Activated CD4-positive, alpha-beta T cell treated with anti-CD3 and anti-CD28 coated beads, Interleukin-2, amount 10 ng/mL, durations not matched to agents 7 days and 5 days (primary cell): Measurements from ENCODE around the gene MCM9. TPM values are rescaled to one million over a fixed set of nuclear protein-coding genes. Genes with fewer than 3 reads are reported as not detected.

Experiments
- CTCF ChIA-PET: fragments of 350-600 bp; sonication (Branson Sonifier 250); formaldehyde crosslinking; loops from one replicate; lab custom pipeline; 2021; ENCODE audit warnings: antibody characterized with exemption; lab: Charles Lee
- POLR2A ChIA-PET: fragments of 350-600 bp; sonication (Branson Sonifier 250); formaldehyde crosslinking; loops from one replicate; lab custom pipeline; 2021; ENCODE audit warnings: antibody characterized with exemption; lab: Charles Lee
- DNase-seq: peaks from one replicate; pipeline ENCODE4 v3.0.0-alpha.2; 2020
- H3K27ac Mint-ChIP-seq: one replicate; pipeline ENCODE4 v1.8.0; 2021; ENCODE audit warnings: mild to moderate bottlenecking, moderate library complexity, mixed read lengths
- H3K27me3 Mint-ChIP-seq: one replicate; pipeline ENCODE4 v1.8.0; 2021; ENCODE audit warnings: mixed read lengths
- H3K36me3 Mint-ChIP-seq: one replicate; pipeline ENCODE4 v1.8.0; 2021; ENCODE audit warnings: low read depth, mixed read lengths
- H3K4me1 Mint-ChIP-seq: one replicate; pipeline ENCODE4 v1.8.0; 2021; ENCODE audit warnings: mixed read lengths
- H3K4me3 Mint-ChIP-seq: one replicate; pipeline ENCODE4 v1.8.0; 2021; ENCODE audit warnings: mild to moderate bottlenecking, moderate library complexity, mixed read lengths
- H3K9me3 Mint-ChIP-seq: one replicate; pipeline ENCODE4 v1.8.0; 2021; ENCODE audit warnings: mixed read lengths
- total RNA-seq, 2 experiments: library from RNA; stranded (reverse); gene quantifications; one replicate each; pipeline ENCODE4 v1.2.3, GENCODE V29; 2021

The MCM9 gene
- total RNA-seq, 2 experiments from 2014 or later: 19.9 to 21.2 TPM

DNA sequence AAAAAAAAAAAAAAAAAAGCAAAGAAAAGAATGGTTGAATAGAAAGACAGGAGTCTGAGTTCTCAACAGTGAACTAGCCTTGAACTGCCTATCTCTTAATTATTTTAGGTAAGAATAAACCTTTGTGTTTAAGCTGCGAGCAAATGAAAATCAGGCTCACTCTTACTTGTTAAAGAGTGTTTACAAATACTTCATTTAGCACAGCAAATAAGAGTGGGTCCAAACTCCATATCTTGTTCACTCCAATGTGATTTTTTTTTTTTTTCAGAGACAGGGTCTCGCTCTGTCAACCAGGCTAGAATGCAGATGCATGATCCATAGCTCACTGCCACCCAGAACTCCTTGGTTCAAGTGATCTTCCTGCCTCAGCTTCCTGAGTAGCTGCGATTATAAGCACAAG, 11.9 kb downstream of the MCM9 start:
- peaks cover 60% of the 10 kb centered on the region for H3K36me3 Mint-ChIP-seq
- H3K27me3 Mint-ChIP-seq: no peaks in the 10 kb centered on the region
- CTCF ChIA-PET: no interaction called here
- H3K4me3 Mint-ChIP-seq: no peak overlapping the region
- peaks cover 2% of the 10 kb centered on the region for H3K4me1 Mint-ChIP-seq
- no peak for DNase-seq
- no peaks in the 10 kb centered on the region for H3K9me3 Mint-ChIP-seq
- POLR2A ChIA-PET: no interaction called here
- no peak overlapping the region for H3K27ac Mint-ChIP-seq

DNA sequence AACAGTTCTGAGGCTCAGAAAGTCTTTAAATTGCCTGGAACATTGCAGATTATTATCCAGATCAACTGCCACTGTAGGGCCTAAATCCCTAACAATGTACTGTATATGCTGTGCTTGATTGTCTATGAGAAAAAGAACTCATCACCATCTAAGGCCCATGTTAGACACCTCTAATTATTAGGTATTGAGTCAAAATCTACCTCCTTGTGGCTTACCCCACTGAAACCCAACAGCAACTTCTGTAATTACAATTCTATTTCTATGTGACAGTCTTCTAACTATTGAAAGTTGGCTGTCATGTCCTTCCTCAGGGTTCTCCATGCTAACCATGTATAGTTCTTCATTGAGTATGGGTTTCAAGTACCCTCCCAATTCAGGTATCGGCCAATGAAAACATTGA, 13.9 kb downstream of the MCM9 start:
- ChIA-PET CTCF (interaction anchor here (0.6 to 1.2 kb wide), 3 partner anchors 8 to 24 kb away, joined by 3 to 5 read pairs (median 3); no protein-coding TSS in a partner anchor), POLR2A (no interaction called here)
- H3K27me3 Mint-ChIP-seq: no peaks in the 10 kb centered on the region
- no peak overlapping the region for H3K27ac Mint-ChIP-seq
- peaks cover 2% of the 10 kb centered on the region for H3K4me1 Mint-ChIP-seq
- no peaks in the 10 kb centered on the region for H3K9me3 Mint-ChIP-seq
- DNase-seq: no peak
- peaks cover 51% of the 10 kb centered on the region for H3K36me3 Mint-ChIP-seq
- H3K4me3 Mint-ChIP-seq: no peak overlapping the region

DNA sequence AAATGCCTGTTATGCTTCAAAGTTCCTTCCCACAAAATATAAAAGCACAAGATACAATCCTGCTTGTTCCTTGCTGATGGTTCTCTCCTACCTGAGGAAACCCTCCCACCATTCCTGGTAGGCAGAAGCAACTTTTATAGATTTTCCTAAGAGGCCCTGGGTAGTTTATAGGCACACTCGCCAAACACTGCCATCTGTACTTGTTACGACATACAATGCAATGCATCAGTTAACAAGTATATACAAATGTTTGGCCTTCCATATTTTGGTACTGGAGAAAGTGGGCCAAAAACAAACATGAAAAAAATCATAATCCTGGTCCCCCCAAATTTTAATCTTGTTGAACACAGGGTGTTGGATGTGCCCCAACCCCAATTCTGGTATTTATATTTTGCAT, 16.6 kb downstream of the MCM9 start:
- Mint-ChIP-seq H3K4me3 (no peak overlapping the region), H3K4me1 (no peaks in the 10 kb centered on the region), H3K9me3 (no peaks in the 10 kb centered on the region), H3K36me3 (peaks cover 62% of the 10 kb centered on the region), H3K27ac (no peak overlapping the region), H3K27me3 (no peaks in the 10 kb centered on the region)
- no peak for DNase-seq
- POLR2A ChIA-PET: no interaction called here
- CTCF ChIA-PET: interaction anchor here (1.6 to 3.0 kb wide), 2 partner anchors 14 to 21 kb away, joined by 5 to 7 read pairs; no protein-coding TSS in a partner anchor

DNA sequence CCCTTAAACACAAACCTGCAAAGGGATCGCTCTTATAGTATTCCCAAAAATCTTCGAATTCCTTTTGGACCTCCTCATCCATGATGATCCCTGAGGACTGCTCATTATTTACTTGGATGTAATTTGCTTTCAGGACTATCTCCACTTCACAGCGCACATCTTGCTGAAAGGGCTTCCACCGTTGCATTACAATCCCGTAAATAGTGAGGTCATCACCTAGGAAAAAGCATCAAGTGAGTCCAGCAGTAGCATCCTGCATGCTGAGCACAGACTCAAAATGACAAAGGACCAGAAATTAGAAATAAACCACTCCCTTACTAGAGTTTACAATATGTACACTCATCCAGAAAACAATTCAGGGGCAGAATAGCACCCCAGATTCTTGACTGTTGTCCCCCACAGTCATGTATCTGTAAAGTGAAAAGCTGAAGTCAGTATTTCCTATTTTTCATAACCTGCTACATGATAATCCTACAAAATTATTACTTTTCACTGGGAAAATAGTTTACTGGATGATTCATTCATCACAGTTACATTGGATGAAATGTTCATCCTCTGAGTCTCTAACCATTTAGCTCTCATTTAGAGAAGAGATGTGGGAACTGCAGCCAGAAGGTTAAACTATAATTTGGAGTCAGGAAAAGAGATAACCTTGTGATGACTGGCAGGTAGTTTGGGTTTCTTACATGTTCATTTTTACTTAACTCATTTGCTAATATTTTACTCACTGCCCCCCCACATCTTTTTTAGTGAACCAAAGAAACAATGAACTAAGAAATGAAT, 17.2 kb downstream of the MCM9 start:
- no peaks in the 10 kb centered on the region for H3K4me1 Mint-ChIP-seq
- CTCF ChIA-PET: interaction anchor here (1.6 to 3.0 kb wide), 2 partner anchors 13 to 21 kb away, joined by 5 to 7 read pairs; no protein-coding TSS in a partner anchor
- H3K9me3 Mint-ChIP-seq: no peaks in the 10 kb centered on the region
- no peak overlapping the region for H3K27ac Mint-ChIP-seq
- H3K36me3 Mint-ChIP-seq: peaks cover 65% of the 10 kb centered on the region
- POLR2A ChIA-PET: no interaction called here
- DNase-seq: no peak
- H3K27me3 Mint-ChIP-seq: no peaks in the 10 kb centered on the region
- no peak overlapping the region for H3K4me3 Mint-ChIP-seq

DNA sequence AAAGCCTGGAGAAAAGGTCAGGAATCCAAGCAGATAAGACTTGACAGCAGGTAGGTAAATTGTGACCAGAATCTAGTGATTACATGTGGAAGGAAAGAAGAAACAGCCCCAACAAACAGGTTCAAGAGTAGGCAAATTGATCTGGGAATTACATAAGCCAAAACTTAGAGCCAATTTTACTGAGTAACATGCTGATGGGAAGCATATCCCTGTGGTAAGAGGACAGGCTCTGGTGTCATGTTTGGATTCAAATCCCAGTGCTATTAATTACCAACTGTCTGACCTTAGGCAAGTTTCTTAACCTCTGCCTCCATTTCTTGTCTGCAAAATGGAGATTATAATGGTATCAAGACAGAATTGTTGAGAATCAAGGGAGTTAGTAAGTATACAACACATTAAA, 20.4 kb downstream of the MCM9 start:
- H3K9me3 Mint-ChIP-seq: no peaks in the 10 kb centered on the region
- no peak for DNase-seq
- CTCF ChIA-PET: no interaction called here
- no peak overlapping the region for H3K4me3 Mint-ChIP-seq
- H3K36me3 Mint-ChIP-seq: peaks cover 54% of the 10 kb centered on the region
- no peak overlapping the region for H3K27ac Mint-ChIP-seq
- H3K4me1 Mint-ChIP-seq: no peaks in the 10 kb centered on the region
- no peaks in the 10 kb centered on the region for H3K27me3 Mint-ChIP-seq
- POLR2A ChIA-PET: no interaction called here

DNA sequence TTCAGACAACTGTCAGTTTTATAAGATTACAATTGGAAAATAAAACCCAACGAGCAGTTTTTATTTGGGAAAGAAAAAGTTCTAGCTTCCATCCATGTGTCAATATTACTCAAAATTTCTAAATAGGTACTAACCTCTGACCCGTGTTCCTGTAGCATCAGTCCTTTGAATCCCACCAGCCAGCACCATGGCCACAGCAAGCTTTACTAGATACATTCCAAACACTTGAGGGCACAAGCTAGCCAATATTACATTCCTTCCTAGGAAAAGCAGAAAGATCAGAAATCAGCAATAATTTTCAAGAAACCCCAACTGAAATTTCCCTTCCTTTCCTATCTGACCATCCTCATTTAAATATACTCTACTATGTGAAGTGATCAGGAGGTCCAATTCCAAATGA, 21.8 kb downstream of the MCM9 start:
- H3K4me1 Mint-ChIP-seq: no peaks in the 10 kb centered on the region
- no peaks in the 10 kb centered on the region for H3K27me3 Mint-ChIP-seq
- H3K4me3 Mint-ChIP-seq: no peak overlapping the region
- ChIA-PET CTCF (interaction anchor here (1.3 to 1.6 kb wide), 3 partner anchors 8 to 17 kb away, joined by 3 to 5 read pairs (median 3); no protein-coding TSS in a partner anchor), POLR2A (no interaction called here)
- no peak for DNase-seq
- H3K9me3 Mint-ChIP-seq: no peaks in the 10 kb centered on the region
- no peak overlapping the region for H3K27ac Mint-ChIP-seq
- H3K36me3 Mint-ChIP-seq: peaks cover 56% of the 10 kb centered on the region

DNA sequence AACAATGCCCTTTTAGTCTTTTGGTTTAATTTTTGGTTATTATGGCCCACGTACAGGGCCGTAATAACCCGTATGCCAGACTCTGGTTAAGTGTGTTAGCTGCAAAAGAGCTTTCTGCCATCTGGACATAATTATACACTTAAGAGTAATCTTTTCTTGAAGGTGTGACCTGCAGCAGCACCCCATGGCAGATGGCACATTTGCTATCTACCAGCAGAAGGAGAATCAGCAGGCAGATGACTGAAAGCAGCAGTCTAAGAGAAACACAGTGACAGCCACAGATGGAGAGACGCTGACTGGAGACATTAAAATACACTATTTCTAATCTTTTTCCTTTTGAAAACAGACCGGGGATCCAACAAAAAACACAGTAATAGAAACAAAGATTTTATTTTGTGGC, 22.3 kb downstream of the MCM9 start:
- POLR2A ChIA-PET: no interaction called here
- H3K4me1 Mint-ChIP-seq: no peaks in the 10 kb centered on the region
- CTCF ChIA-PET: interaction anchor here (1.3 to 1.6 kb wide), 3 partner anchors 9 to 17 kb away, joined by 3 to 5 read pairs (median 3); no protein-coding TSS in a partner anchor
- no peaks in the 10 kb centered on the region for H3K27me3 Mint-ChIP-seq
- no peak overlapping the region for H3K4me3 Mint-ChIP-seq
- peaks cover 59% of the 10 kb centered on the region for H3K36me3 Mint-ChIP-seq
- H3K9me3 Mint-ChIP-seq: no peaks in the 10 kb centered on the region
- no peak overlapping the region for H3K27ac Mint-ChIP-seq
- DNase-seq: no peak

DNA sequence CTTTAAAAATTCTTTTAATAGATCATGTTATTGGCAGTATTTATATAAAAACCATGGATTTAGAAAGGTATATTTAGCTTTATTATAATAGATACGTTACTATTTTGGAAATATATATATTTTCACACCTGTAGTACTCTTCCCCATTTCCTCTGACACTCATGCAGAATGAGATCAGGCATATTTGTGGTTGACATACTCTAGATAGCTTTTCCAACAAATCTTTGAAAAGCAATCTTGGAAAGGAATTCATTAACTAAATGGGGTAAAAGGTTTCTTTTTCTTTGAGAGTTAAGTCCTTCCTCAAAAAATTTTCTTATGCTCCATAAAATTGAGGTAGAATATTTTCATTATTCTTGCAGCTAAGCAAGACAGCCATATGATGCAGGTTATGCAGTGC, 26.5 kb downstream of the MCM9 start:
- Mint-ChIP-seq H3K36me3 (peaks cover 71% of the 10 kb centered on the region), H3K4me1 (peaks cover 16% of the 10 kb centered on the region), H3K4me3 (no peak overlapping the region), H3K27ac (no peak overlapping the region), H3K9me3 (no peaks in the 10 kb centered on the region), H3K27me3 (no peaks in the 10 kb centered on the region)
- POLR2A ChIA-PET: interaction anchor here (0.5 kb wide), 1 partner anchor 20 kb away, joined by 3 read pairs; no protein-coding TSS in a partner anchor
- DNase-seq: no peak
- CTCF ChIA-PET: no interaction called here

DNA sequence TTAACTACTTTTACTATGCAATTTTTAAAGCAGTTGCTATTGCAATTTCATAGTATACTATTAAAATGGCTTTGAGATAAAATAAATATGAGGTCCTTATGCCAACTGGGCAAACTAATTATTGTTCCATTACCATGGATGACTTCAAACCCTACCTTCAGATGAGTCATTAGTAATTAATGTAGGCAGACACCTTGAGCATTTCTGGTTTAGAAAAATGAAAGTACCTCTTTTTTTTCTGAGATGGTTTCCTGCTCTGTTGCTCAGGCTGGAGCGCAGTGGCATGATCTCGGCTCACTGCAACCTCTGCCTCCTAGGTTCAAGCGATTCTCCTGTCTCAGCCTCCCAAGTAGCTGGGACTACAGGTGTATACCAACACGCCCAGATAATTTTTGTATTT, 29.1 kb downstream of the MCM9 start:
- POLR2A ChIA-PET: no interaction called here
- CTCF ChIA-PET: no interaction called here
- DNase-seq: no peak
- H3K4me1 Mint-ChIP-seq: peaks cover 36% of the 10 kb centered on the region
- H3K36me3 Mint-ChIP-seq: peaks cover 74% of the 10 kb centered on the region
- no peaks in the 10 kb centered on the region for H3K27me3 Mint-ChIP-seq
- H3K4me3 Mint-ChIP-seq: no peak overlapping the region
- peak overlapping the region; percentile 5 for H3K27ac Mint-ChIP-seq
- no peaks in the 10 kb centered on the region for H3K9me3 Mint-ChIP-seq

DNA sequence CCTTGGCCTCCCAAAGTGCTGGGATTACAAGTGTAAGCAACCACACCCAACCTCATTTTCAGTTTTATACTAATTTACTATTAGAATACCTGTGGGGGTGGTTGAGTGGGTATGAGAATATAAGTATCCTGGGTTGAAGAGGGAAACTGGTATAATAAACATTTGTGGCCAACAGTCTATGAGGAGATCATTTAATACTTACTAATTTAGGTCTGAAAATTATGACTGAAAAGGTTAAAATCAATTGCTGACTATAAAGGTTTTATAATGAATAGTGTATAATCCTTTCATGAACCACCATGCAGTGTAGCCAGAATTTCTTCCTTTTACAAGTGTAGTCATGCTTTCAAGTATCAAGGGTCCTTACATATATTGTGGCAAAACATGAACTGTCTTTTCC, 29.9 kb downstream of the MCM9 start:
- POLR2A ChIA-PET: interaction anchor here (0.6 kb wide), 1 partner anchor 96 kb away, joined by 3 read pairs; no protein-coding TSS in a partner anchor
- H3K27ac Mint-ChIP-seq: peak overlapping the region; percentile 5
- DNase-seq: no peak
- no peaks in the 10 kb centered on the region for H3K9me3 Mint-ChIP-seq
- H3K36me3 Mint-ChIP-seq: peaks cover 74% of the 10 kb centered on the region
- no peaks in the 10 kb centered on the region for H3K27me3 Mint-ChIP-seq
- CTCF ChIA-PET: interaction anchor here (0.9 to 1.5 kb wide), 3 partner anchors 8 to 13 kb away, joined by 5 to 6 read pairs (median 5); partner anchors contain the start of gene ASF1A
- no peak overlapping the region for H3K4me3 Mint-ChIP-seq
- H3K4me1 Mint-ChIP-seq: peaks cover 44% of the 10 kb centered on the region

DNA sequence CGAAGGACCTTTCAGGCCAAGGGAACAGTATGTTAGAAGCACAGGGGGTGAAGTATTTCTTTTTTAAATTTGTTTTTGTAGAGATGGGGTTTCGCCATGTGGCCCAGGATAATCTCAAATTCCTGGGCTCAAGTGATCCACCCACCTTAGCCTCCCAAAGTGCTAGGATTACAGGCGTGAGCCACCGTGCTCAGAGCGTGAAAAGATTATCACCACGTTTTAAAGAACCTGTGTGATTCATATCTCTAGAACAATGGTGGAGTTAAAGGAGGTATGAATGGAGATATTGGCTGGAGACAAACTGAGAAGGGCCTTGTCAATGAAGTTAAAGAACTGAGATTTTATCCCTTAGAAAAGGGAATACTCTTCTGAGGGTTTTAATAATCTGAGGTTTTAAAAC, 31.3 kb downstream of the MCM9 start:
- Mint-ChIP-seq H3K9me3 (no peaks in the 10 kb centered on the region), H3K4me1 (peaks cover 58% of the 10 kb centered on the region), H3K27ac (no peak overlapping the region), H3K36me3 (peaks cover 77% of the 10 kb centered on the region), H3K27me3 (no peaks in the 10 kb centered on the region), H3K4me3 (no peak overlapping the region)
- ChIA-PET POLR2A (no interaction called here), CTCF (interaction anchor here (0.7 to 1.4 kb wide), 4 partner anchors 9 to 62 kb away, joined by 3 to 6 read pairs (median 3); partner anchors contain the start of gene ASF1A)
- no peak for DNase-seq

DNA sequence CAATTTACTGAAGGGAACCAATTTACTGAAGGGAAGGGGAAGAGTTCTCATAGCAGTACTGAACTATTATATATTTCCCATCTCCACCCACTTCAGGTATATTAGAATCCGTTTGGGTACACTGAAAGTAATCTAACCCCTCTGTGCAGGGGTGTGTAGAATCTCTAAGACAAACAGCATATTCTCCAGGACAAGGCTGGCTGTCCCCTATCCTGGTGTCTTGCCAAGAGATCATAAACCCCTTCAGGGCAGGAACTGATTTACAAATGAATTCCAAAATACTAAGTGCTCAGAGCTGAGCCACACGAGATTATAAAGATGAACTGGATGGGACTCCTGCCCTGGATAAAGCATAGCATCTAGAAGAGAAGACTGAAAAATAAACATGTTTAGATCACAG, 31.8 kb downstream of the MCM9 start:
- Mint-ChIP-seq H3K4me1 (peaks cover 61% of the 10 kb centered on the region), H3K27ac (no peak overlapping the region), H3K27me3 (no peaks in the 10 kb centered on the region), H3K9me3 (no peaks in the 10 kb centered on the region), H3K4me3 (no peak overlapping the region), H3K36me3 (peaks cover 79% of the 10 kb centered on the region)
- POLR2A ChIA-PET: no interaction called here
- CTCF ChIA-PET: interaction anchor here (0.9 to 1.2 kb wide), 2 partner anchors 8 to 13 kb away, joined by 3 read pairs; no protein-coding TSS in a partner anchor
- DNase-seq: no peak

DNA sequence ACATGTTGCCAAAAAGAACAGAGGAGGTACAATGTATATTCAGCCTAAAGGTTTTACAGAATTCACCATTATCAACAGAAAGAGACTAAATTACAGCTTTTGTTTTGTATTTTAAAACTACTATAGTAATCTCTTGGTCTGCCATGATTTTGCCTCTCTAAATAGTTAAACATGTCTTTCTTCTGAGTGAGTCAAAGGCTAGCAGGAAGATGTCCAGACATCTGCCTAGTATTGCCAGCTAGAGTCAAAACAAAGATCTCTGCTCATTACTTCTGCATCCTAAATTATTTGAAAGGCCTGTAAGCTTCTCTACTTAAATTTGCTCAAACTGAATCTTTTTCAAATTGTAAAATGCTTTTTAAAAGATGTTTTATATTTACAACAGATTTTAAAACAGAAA, 32.2 kb downstream of the MCM9 start:
- peaks cover 78% of the 10 kb centered on the region for H3K36me3 Mint-ChIP-seq
- no peak overlapping the region for H3K27ac Mint-ChIP-seq
- no peak for DNase-seq
- no peaks in the 10 kb centered on the region for H3K9me3 Mint-ChIP-seq
- no peaks in the 10 kb centered on the region for H3K27me3 Mint-ChIP-seq
- POLR2A ChIA-PET: no interaction called here
- CTCF ChIA-PET: interaction anchor here (0.9 to 1.2 kb wide), 3 partner anchors 8 to 13 kb away, joined by 3 read pairs; no protein-coding TSS in a partner anchor
- H3K4me1 Mint-ChIP-seq: peaks cover 64% of the 10 kb centered on the region
- H3K4me3 Mint-ChIP-seq: no peak overlapping the region
